Neural progenitor cell (in vitro differentiated cells): ENCODE results near the gene TNIP1.

Experiments
- EZH2 ChIP-seq: fragments of 200-600 bp; sonication (generic); IDR thresholded peaks from 2 replicates; pipeline ENCODE4 v1.6.1; 2017; ENCODE audit warnings: antibody characterized with exemption, mild to moderate bottlenecking, moderate library complexity
- EZH2phosphoT487 ChIP-seq: fragments of 200-600 bp; sonication (generic); IDR thresholded peaks from 2 replicates; pipeline ENCODE4 v1.6.1; 2017; ENCODE audit warnings: antibody characterized with exemption
- TF ChIP-seq, protein P1 (sequence below): fragments of 200-600 bp; sonication (generic); IDR thresholded peaks from 2 replicates; pipeline ENCODE4 v1.5.1; 2017; ENCODE audit warnings: antibody characterized with exemption, mild to moderate bottlenecking

DNA sequence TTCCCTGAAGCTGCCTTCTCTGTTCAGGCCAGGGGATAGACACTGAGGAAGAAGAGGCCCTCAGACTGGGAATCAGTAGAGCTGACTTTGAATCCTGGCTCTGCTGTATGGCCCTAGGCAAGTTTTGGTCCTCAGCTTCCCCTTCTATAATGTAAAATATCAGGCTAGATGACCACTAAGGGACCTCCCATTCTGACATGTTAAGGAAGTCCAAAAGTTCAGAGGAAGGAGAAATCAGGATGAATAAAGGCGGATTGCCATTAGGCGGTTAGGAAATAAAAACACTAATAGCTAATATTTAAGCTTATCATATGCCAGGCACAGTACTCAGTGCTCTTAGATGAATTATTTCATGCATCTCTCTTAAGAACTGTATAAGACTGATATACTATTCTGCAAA, 8.9 kb upstream of the TNIP1 start:
- TF ChIP-seq, protein P1, sequence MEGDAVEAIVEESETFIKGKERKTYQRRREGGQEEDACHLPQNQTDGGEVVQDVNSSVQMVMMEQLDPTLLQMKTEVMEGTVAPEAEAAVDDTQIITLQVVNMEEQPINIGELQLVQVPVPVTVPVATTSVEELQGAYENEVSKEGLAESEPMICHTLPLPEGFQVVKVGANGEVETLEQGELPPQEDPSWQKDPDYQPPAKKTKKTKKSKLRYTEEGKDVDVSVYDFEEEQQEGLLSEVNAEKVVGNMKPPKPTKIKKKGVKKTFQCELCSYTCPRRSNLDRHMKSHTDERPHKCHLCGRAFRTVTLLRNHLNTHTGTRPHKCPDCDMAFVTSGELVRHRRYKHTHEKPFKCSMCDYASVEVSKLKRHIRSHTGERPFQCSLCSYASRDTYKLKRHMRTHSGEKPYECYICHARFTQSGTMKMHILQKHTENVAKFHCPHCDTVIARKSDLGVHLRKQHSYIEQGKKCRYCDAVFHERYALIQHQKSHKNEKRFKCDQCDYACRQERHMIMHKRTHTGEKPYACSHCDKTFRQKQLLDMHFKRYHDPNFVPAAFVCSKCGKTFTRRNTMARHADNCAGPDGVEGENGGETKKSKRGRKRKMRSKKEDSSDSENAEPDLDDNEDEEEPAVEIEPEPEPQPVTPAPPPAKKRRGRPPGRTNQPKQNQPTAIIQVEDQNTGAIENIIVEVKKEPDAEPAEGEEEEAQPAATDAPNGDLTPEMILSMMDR = no peak
- TF ChIP-seq EZH2 (no peak), EZH2phosphoT487 (no peak)
